HL-60/S4 (cell line): ENCODE measurements around the gene FASTK.

Source experiments
- in situ Hi-C: fragments of 300-500 bp; cut with MboI; formaldehyde crosslinking; loops from 2 replicates; pipeline ENCODE4 v1.14.3; 2022; ENCODE audit warnings: low sequenced_read_pairs

The FASTK gene

GRCh38 chr7:151080522-151081169 lies at the start of gene FASTK:
FASTK (minus strand) TSS chr7:151080809; CDS start chr7:151080766, 43 bp downstream.
- in situ Hi-C loops, result no loop called here

- in situ Hi-C loops, result no loop called here
Measured at GRCh38 chr7:151129960-151130591, 49.5 kb upstream of the FASTK start.

- in situ Hi-C loops, result no loop called here
Measured at GRCh38 chr7:151129117-151129959, 48.7 kb upstream of the FASTK start.

- in situ Hi-C loops, result no loop called here
Measured at GRCh38 chr7:151128716-151129115, 48.1 kb upstream of the FASTK start.

- in situ Hi-C loops, result no loop called here
Measured at GRCh38 chr7:151128144-151128543, 47.5 kb upstream of the FASTK start.

GRCh38 chr7:151126491-151127137 lies 46.0 kb upstream of the FASTK start:
- in situ Hi-C loops, result no loop called here

- in situ Hi-C loops, result no loop called here
Measured at GRCh38 chr7:151125846-151126481, 45.4 kb upstream of the FASTK start.

- in situ Hi-C loops, result no loop called here
Measured at GRCh38 chr7:151125470-151125845, 44.8 kb upstream of the FASTK start.

GRCh38 chr7:151124899-151125399 lies 44.3 kb upstream of the FASTK start:
- in situ Hi-C loops, result no loop called here

- in situ Hi-C loops, result no loop called here
Measured at GRCh38 chr7:151124481-151124880, 43.9 kb upstream of the FASTK start.

- in situ Hi-C loops, result no loop called here
Measured at GRCh38 chr7:151123822-151124464, 43.3 kb upstream of the FASTK start.

- in situ Hi-C loops, result no loop called here
Measured at GRCh38 chr7:151123158-151123821, 42.7 kb upstream of the FASTK start.

- in situ Hi-C loops, result no loop called here
Measured at GRCh38 chr7:151122796-151123157, 42.2 kb upstream of the FASTK start.

GRCh38 chr7:151122276-151122675 lies 41.7 kb upstream of the FASTK start:
- in situ Hi-C loops, result no loop called here

- in situ Hi-C loops, result no loop called here
Measured at GRCh38 chr7:151121380-151122170, 41.0 kb upstream of the FASTK start.

GRCh38 chr7:151120896-151121295 lies 40.3 kb upstream of the FASTK start:
- in situ Hi-C loops, result no loop called here

- in situ Hi-C loops, result no loop called here
Measured at GRCh38 chr7:151119902-151120301, 39.3 kb upstream of the FASTK start.

GRCh38 chr7:151119055-151119415 lies 38.4 kb upstream of the FASTK start:
- in situ Hi-C loops, result no loop called here
